Natural killer cell treated with Interleukin-12 subunit alpha and Interleukin-12 subunit beta and Interleukin-15 and Interleukin-18, amount 100 ng/mL, for 72 hours (primary cell): ENCODE measurements around the gene TMPRSS9. TPM values are rescaled to one million over a fixed set of nuclear protein-coding genes. Genes with fewer than 3 reads are reported as not detected.
A peak's percentile ranks its signal among the peaks of the same experiment; 100 is the strongest.
"Not testable (repeated sequence)": the region's sequence is repeated elsewhere in the genome, so short reads cannot be mapped to it uniquely, and the experiment has no call there.

ENCODE experiments used
- ATAC-seq, 2 donors: fragments of 150-1000 bp; cut with Tn5 transposase in 1 of 2; sonication (Bioruptor Pico), chemical (Tn5 transposase) in 1 of 2; 2 replicates each; pipeline ENCODE4 v1.10.0; 2021
- DNase-seq: peaks from one replicate; pipeline ENCODE4 v3.0.0; 2022; ENCODE audit warnings: low spot score
- H3K27ac Mint-ChIP-seq, 2 donors: 1 replicate in 1 of 2; 2 replicates in 1 of 2; pipeline ENCODE4 v1.8.0; 2022; ENCODE audit warnings: mixed read lengths in 2 of 2, mild to moderate bottlenecking in 1 of 2, moderate library complexity in 1 of 2
- H3K27me3 Mint-ChIP-seq, 2 donors: 1 replicate in 1 of 2; 2 replicates in 1 of 2; pipeline ENCODE4 v1.8.0; 2022; ENCODE audit warnings: mixed read lengths in 2 of 2
- H3K36me3 Mint-ChIP-seq: one replicate; pipeline ENCODE4 v1.8.0; 2022; ENCODE audit warnings: mixed read lengths
- H3K4me1 Mint-ChIP-seq, 2 donors: 1 replicate in 1 of 2; 2 replicates in 1 of 2; pipeline ENCODE4 v1.8.0; 2022; ENCODE audit warnings: low read depth in 2 of 2, mixed read lengths in 2 of 2, mild to moderate bottlenecking in 1 of 2
- H3K4me3 Mint-ChIP-seq: one replicate; pipeline ENCODE4 v1.8.0; 2022; ENCODE audit warnings: mixed read lengths
- H3K9me3 Mint-ChIP-seq: 2 replicates; pipeline ENCODE4 v1.8.0; 2022; ENCODE audit warnings: mixed read lengths
- total RNA-seq, 2 donors: library from RNA; stranded (reverse); gene quantifications; one replicate each; pipeline ENCODE4 v1.2.3, GENCODE V29; 2022

Gene TMPRSS9
- total RNA-seq, 2 donors from 2014 or later = not detected

GRCh38 chr19:2341244-2341751 lies 18.8 kb upstream of the TMPRSS9 start:
- Mint-ChIP-seq H3K9me3 (peaks cover under 1% of the 10 kb centered on the region), H3K27ac (no peak overlapping the region), H3K27me3 (no peaks in the 10 kb centered on the region), H3K36me3 (no peaks in the 10 kb centered on the region), H3K4me3 (no peak overlapping the region), H3K4me1 (peaks cover 3 to 8% of the 10 kb centered on the region in 2 donors)
- no peak for ATAC-seq
- no peak for DNase-seq

- no peak overlapping the region for H3K4me3 Mint-ChIP-seq
- H3K27ac Mint-ChIP-seq = no peak overlapping the region
- DNase-seq (no peak), ATAC-seq (no peak)
- peaks cover 0 to 5% of the 10 kb centered on the region in 2 donors for H3K4me1 Mint-ChIP-seq
- H3K36me3 Mint-ChIP-seq = no peaks in the 10 kb centered on the region
- no peaks in the 10 kb centered on the region for H3K9me3 Mint-ChIP-seq
- H3K27me3 Mint-ChIP-seq = no peaks in the 10 kb centered on the region
These were observed 18.1 kb upstream of the TMPRSS9 start for GRCh38 chr19:2341982-2342381.

GRCh38 chr19:2342656-2343288 lies 17.3 kb upstream of the TMPRSS9 start:
- H3K36me3 Mint-ChIP-seq = no peaks in the 10 kb centered on the region
- no peak overlapping the region for H3K27ac Mint-ChIP-seq
- no peak overlapping the region for H3K4me3 Mint-ChIP-seq
- no peak for DNase-seq
- ATAC-seq = peak in 1 of 2 donors; percentile 12
- no peaks in the 10 kb centered on the region for H3K9me3 Mint-ChIP-seq
- peaks cover 0 to 3% of the 10 kb centered on the region in 2 donors for H3K4me1 Mint-ChIP-seq
- H3K27me3 Mint-ChIP-seq = no peaks in the 10 kb centered on the region

GRCh38 chr19:2343289-2343982 lies 16.6 kb upstream of the TMPRSS9 start:
- Mint-ChIP-seq H3K9me3 (no peaks in the 10 kb centered on the region), H3K4me1 (peaks cover 0 to 3% of the 10 kb centered on the region in 2 donors), H3K27ac (no peak overlapping the region), H3K36me3 (no peaks in the 10 kb centered on the region), H3K27me3 (no peaks in the 10 kb centered on the region), H3K4me3 (no peak overlapping the region)
- DNase-seq = no peak
- peak; percentile 14 to 29 for ATAC-seq

GRCh38 chr19:2344381-2344870 lies 15.6 kb upstream of the TMPRSS9 start:
- Mint-ChIP-seq H3K36me3 (no peaks in the 10 kb centered on the region), H3K4me1 (peaks cover 0 to 3% of the 10 kb centered on the region in 2 donors), H3K4me3 (no peak overlapping the region), H3K27ac (no peak overlapping the region), H3K9me3 (no peaks in the 10 kb centered on the region), H3K27me3 (no peaks in the 10 kb centered on the region)
- peak; percentile 50 for DNase-seq
- no peak for ATAC-seq

GRCh38 chr19:2345076-2345475 lies 15.0 kb upstream of the TMPRSS9 start:
- no peak for ATAC-seq

GRCh38 chr19:2345794-2346663 lies 14.0 kb upstream of the TMPRSS9 start:
- Mint-ChIP-seq H3K4me1 (peaks cover 0 to 3% of the 10 kb centered on the region in 2 donors), H3K27me3 (no peaks in the 10 kb centered on the region), H3K36me3 (no peaks in the 10 kb centered on the region), H3K4me3 (no peak overlapping the region), H3K9me3 (no peaks in the 10 kb centered on the region), H3K27ac (no peak overlapping the region)
- ATAC-seq = no peak
- DNase-seq = no peak

More at GRCh38 chr19:2345076-2345475, 15.0 kb upstream of the TMPRSS9 start:
- H3K27me3 Mint-ChIP-seq = no peaks in the 10 kb centered on the region
- DNase-seq = no peak
- H3K4me1 Mint-ChIP-seq = peaks cover 0 to 3% of the 10 kb centered on the region in 2 donors
- H3K36me3 Mint-ChIP-seq = no peaks in the 10 kb centered on the region
- no peak overlapping the region for H3K27ac Mint-ChIP-seq
- no peaks in the 10 kb centered on the region for H3K9me3 Mint-ChIP-seq
- no peak overlapping the region for H3K4me3 Mint-ChIP-seq

GRCh38 chr19:2349818-2350217 lies 10.2 kb upstream of the TMPRSS9 start:
- not testable (repeated sequence) for DNase-seq, ATAC-seq, H3K4me1 Mint-ChIP-seq, H3K27ac Mint-ChIP-seq, H3K4me3 Mint-ChIP-seq, H3K27me3 Mint-ChIP-seq, H3K36me3 Mint-ChIP-seq, H3K9me3 Mint-ChIP-seq

GRCh38 chr19:2350656-2351055 lies 9.4 kb upstream of the TMPRSS9 start:
- Mint-ChIP-seq H3K4me1 (peaks cover 0 to 3% of the 10 kb centered on the region in 2 donors), H3K27ac (no peak overlapping the region), H3K36me3 (no peaks in the 10 kb centered on the region), H3K9me3 (no peaks in the 10 kb centered on the region), H3K27me3 (no peaks in the 10 kb centered on the region), H3K4me3 (no peak overlapping the region)
- ATAC-seq (no peak), DNase-seq (no peak)

GRCh38 chr19:2351591-2351990 lies 8.5 kb upstream of the TMPRSS9 start:
- H3K4me1 Mint-ChIP-seq = no peaks in the 10 kb centered on the region
- no peaks in the 10 kb centered on the region for H3K27me3 Mint-ChIP-seq
- no peak for ATAC-seq
- no peak for DNase-seq
- no peak overlapping the region for H3K4me3 Mint-ChIP-seq
- no peak overlapping the region for H3K27ac Mint-ChIP-seq
- H3K9me3 Mint-ChIP-seq = no peaks in the 10 kb centered on the region
- no peaks in the 10 kb centered on the region for H3K36me3 Mint-ChIP-seq

- Mint-ChIP-seq H3K27me3 (no peaks in the 10 kb centered on the region), H3K36me3 (no peaks in the 10 kb centered on the region), H3K9me3 (no peaks in the 10 kb centered on the region), H3K4me3 (no peak overlapping the region), H3K27ac (no peak overlapping the region), H3K4me1 (peaks cover 0 to 1% of the 10 kb centered on the region in 2 donors)
- DNase-seq = no peak
- ATAC-seq = no peak
These were observed 7.9 kb upstream of the TMPRSS9 start for GRCh38 chr19:2352121-2352520.

- H3K27me3 Mint-ChIP-seq = no peaks in the 10 kb centered on the region
These were observed 6.7 kb upstream of the TMPRSS9 start for GRCh38 chr19:2353159-2353886.

More at GRCh38 chr19:2353159-2353886, 6.7 kb upstream of the TMPRSS9 start:
- ATAC-seq (peak in 1 of 2 donors; percentile 23), DNase-seq (no peak)
- Mint-ChIP-seq H3K4me1 (peaks cover 0 to 3% of the 10 kb centered on the region in 2 donors), H3K4me3 (no peak overlapping the region), H3K27ac (no peak overlapping the region), H3K36me3 (no peaks in the 10 kb centered on the region), H3K9me3 (no peaks in the 10 kb centered on the region)
